ENCODE measurements around the gene BCAS4. TPM values are rescaled to one million over a fixed set of nuclear protein-coding genes. Genes with fewer than 3 reads are reported as not detected.

The BCAS4 gene
- total and polyA plus RNA-seq, 5 experiments from 2014 or later = 33.5 to 89.9 (median 51.5) TPM

GRCh38 chr20:50805349-50805684, 10.5 kb downstream of the BCAS4 start:
- no peak for DNase-seq

GRCh38 chr20:50806126-50806768, 11.4 kb downstream of the BCAS4 start:
- H3K4me1 Mint-ChIP-seq = peaks cover 31 to 69% (median 64%) of the 10 kb centered on the region in 4 donors
- no peaks in the 10 kb centered on the region for H3K36me3 Mint-ChIP-seq
- peak overlapping the region in 7 of 10 donors; percentile 45 to 71 (median 58) for H3K4me3 Mint-ChIP-seq
- no peaks in the 10 kb centered on the region for H3K27me3 Mint-ChIP-seq
- H3K27ac Mint-ChIP-seq = peak overlapping the region; percentile 91 to 96 (median 94)
- DNase-seq = no peak
- H3K9me3 Mint-ChIP-seq = no peaks in the 10 kb centered on the region
- no peak for ATAC-seq
- POLR2A ChIA-PET = interaction anchor here (0.8 to 2.8 kb wide), 7 partner anchors 10 to 152 kb away, joined by 3 to 12 read pairs (median 7); partner anchors contain the start of genes ADNP, BCAS4, DPM1 and MOCS3

More at GRCh38 chr20:50805349-50805684, 10.5 kb downstream of the BCAS4 start:
- H3K36me3 Mint-ChIP-seq = no peaks in the 10 kb centered on the region
- H3K4me3 Mint-ChIP-seq = peak overlapping the region; percentile 55 to 87 (median 72)
- no peaks in the 10 kb centered on the region for H3K9me3 Mint-ChIP-seq
- POLR2A ChIA-PET = interaction anchor here (1.2 to 2.8 kb wide), 5 partner anchors 9 to 153 kb away, joined by 3 to 12 read pairs (median 10); partner anchors contain the start of genes ADNP, BCAS4, DPM1 and MOCS3
- no peaks in the 10 kb centered on the region for H3K27me3 Mint-ChIP-seq
- peak overlapping the region; percentile 91 to 96 (median 94) for H3K27ac Mint-ChIP-seq
- peak in 1 of 2 donors; percentile 2 for ATAC-seq
- peaks cover 26 to 70% (median 58%) of the 10 kb centered on the region in 4 donors for H3K4me1 Mint-ChIP-seq

GRCh38 chr20:50810063-50810462, 15.2 kb downstream of the BCAS4 start:
- peak overlapping the region; percentile 13 to 93 (median 80) for H3K27ac Mint-ChIP-seq
- H3K4me1 Mint-ChIP-seq = peaks cover 28 to 74% (median 68%) of the 10 kb centered on the region in 4 donors

GRCh38 chr20:50810842-50811241, 16.0 kb downstream of the BCAS4 start:
- Mint-ChIP-seq H3K4me1 (peaks cover 31 to 74% (median 68%) of the 10 kb centered on the region in 4 donors), H3K9me3 (no peaks in the 10 kb centered on the region), H3K27ac (peak overlapping the region in 9 of 10 donors; percentile 30 to 93 (median 82)), H3K27me3 (no peaks in the 10 kb centered on the region), H3K36me3 (peaks cover 0 to 5% (median 0%) of the 10 kb centered on the region in 3 donors), H3K4me3 (peak overlapping the region in 4 of 10 donors; percentile 36 to 45 (median 42))
- DNase-seq = no peak
- ATAC-seq = no peak
- POLR2A ChIA-PET = interaction anchor here (0.9 to 1.5 kb wide), 4 partner anchors 8 to 121 kb away, joined by 3 to 4 read pairs (median 4); partner anchors contain the start of genes ADNP and BCAS4

More at GRCh38 chr20:50810063-50810462, 15.2 kb downstream of the BCAS4 start:
- H3K27me3 Mint-ChIP-seq = no peaks in the 10 kb centered on the region
- H3K9me3 Mint-ChIP-seq = no peaks in the 10 kb centered on the region
- peaks cover 0 to 5% (median 0%) of the 10 kb centered on the region in 3 donors for H3K36me3 Mint-ChIP-seq
- no peak for ATAC-seq
- POLR2A ChIA-PET = interaction anchor here (0.9 to 1.5 kb wide), 2 partner anchors 14 to 16 kb away, joined by 3 to 4 read pairs; partner anchors contain the start of gene BCAS4
- no peak for DNase-seq
- H3K4me3 Mint-ChIP-seq = peak overlapping the region in 5 of 10 donors; percentile 38 to 56 (median 39)

- POLR2A ChIA-PET = interaction anchor here (0.6 to 8.0 kb wide), 3 partner anchors 11 to 118 kb away, joined by 3 to 160 read pairs (median 18); partner anchors contain the start of genes ADNP and BCAS4
- Mint-ChIP-seq H3K36me3 (peaks cover under 1 to 5% (median 3%) of the 10 kb centered on the region in 3 donors), H3K9me3 (no peaks in the 10 kb centered on the region), H3K27ac (peak overlapping the region; percentile 55 to 100 (median 86)), H3K4me3 (peak overlapping the region in 6 of 10 donors; percentile 6 to 51 (median 22)), H3K27me3 (peaks cover 0 to under 1% (median 0%) of the 10 kb centered on the region in 5 donors), H3K4me1 (peaks cover 33 to 86% (median 80%) of the 10 kb centered on the region in 4 donors)
- DNase-seq (no peak), ATAC-seq (no peak)
Observed at GRCh38 chr20:50813101-50813643, 18.3 kb downstream of the BCAS4 start.

GRCh38 chr20:50813801-50814200, 18.9 kb downstream of the BCAS4 start:
- peak overlapping the region; percentile 84 to 100 (median 95) for H3K27ac Mint-ChIP-seq
- POLR2A ChIA-PET = interaction anchor here (0.6 to 8.0 kb wide), 7 partner anchors 9 to 145 kb away, joined by 3 to 160 read pairs (median 5); partner anchors contain the start of genes ADNP, BCAS4, DPM1 and MOCS3
- no peak for ATAC-seq

GRCh38 chr20:50814438-50815161, 19.7 kb downstream of the BCAS4 start:
- peaks cover 6 to 9% (median 9%) of the 10 kb centered on the region in 3 donors for H3K36me3 Mint-ChIP-seq
- DNase-seq (no peak), ATAC-seq (no peak)
- peaks cover 0 to 2% (median 0%) of the 10 kb centered on the region in 5 donors for H3K27me3 Mint-ChIP-seq
- H3K9me3 Mint-ChIP-seq = no peaks in the 10 kb centered on the region
- H3K4me1 Mint-ChIP-seq = peaks cover 35 to 84% (median 78%) of the 10 kb centered on the region in 4 donors
- H3K4me3 Mint-ChIP-seq = peak overlapping the region; percentile 63 to 90 (median 84)
- POLR2A ChIA-PET = interaction anchor here (0.9 to 8.0 kb wide), 6 partner anchors 9 to 144 kb away, joined by 3 to 160 read pairs (median 7); partner anchors contain the start of genes ADNP, BCAS4, DPM1 and MOCS3
- peak overlapping the region; percentile 84 to 100 (median 95) for H3K27ac Mint-ChIP-seq

More at GRCh38 chr20:50813801-50814200, 18.9 kb downstream of the BCAS4 start:
- no peaks in the 10 kb centered on the region for H3K9me3 Mint-ChIP-seq
- H3K36me3 Mint-ChIP-seq = peaks cover 6 to 9% (median 6%) of the 10 kb centered on the region in 3 donors
- H3K4me1 Mint-ChIP-seq = peaks cover 38 to 85% (median 79%) of the 10 kb centered on the region in 4 donors
- H3K27me3 Mint-ChIP-seq = peaks cover 0 to 2% (median 0%) of the 10 kb centered on the region in 5 donors
- peak overlapping the region in 1 of 10 donors; percentile 87 for H3K4me3 Mint-ChIP-seq
- DNase-seq = no peak

- POLR2A ChIA-PET = interaction anchor here (1.1 to 8.0 kb wide), 6 partner anchors 9 to 116 kb away, joined by 4 to 160 read pairs (median 7); partner anchors contain the start of genes ADNP and BCAS4
- peaks cover 6 to 17% (median 9%) of the 10 kb centered on the region in 3 donors for H3K36me3 Mint-ChIP-seq
- DNase-seq (peak in 3 of 10 donors; percentile 26 to 29 (median 27)), ATAC-seq (peak; percentile 35 to 40)
- H3K27ac Mint-ChIP-seq = peak overlapping the region; percentile 84 to 100 (median 95)
- H3K27me3 Mint-ChIP-seq = peaks cover 0 to 2% (median 0%) of the 10 kb centered on the region in 5 donors
- H3K4me1 Mint-ChIP-seq = peaks cover 36 to 84% (median 79%) of the 10 kb centered on the region in 4 donors
- H3K9me3 Mint-ChIP-seq = no peaks in the 10 kb centered on the region
- peak overlapping the region; percentile 63 to 90 (median 84) for H3K4me3 Mint-ChIP-seq
Observed at GRCh38 chr20:50815162-50815989, 20.5 kb downstream of the BCAS4 start.

GRCh38 chr20:50817776-50818172, 22.9 kb downstream of the BCAS4 start:
- POLR2A ChIA-PET = interaction anchor here (0.5 to 8.0 kb wide), 18 partner anchors 11 to 890 kb away, joined by 3 to 160 read pairs (median 4); partner anchors contain the start of genes ADNP, BCAS4, DPM1 and MOCS3
- ATAC-seq (peak; percentile 43 to 50), DNase-seq (peak in 3 of 10 donors; percentile 31 to 60 (median 43))
- no peaks in the 10 kb centered on the region for H3K9me3 Mint-ChIP-seq
- peaks cover 9 to 29% (median 9%) of the 10 kb centered on the region in 3 donors for H3K36me3 Mint-ChIP-seq
- peak overlapping the region; percentile 64 to 94 (median 84) for H3K4me3 Mint-ChIP-seq
- peaks cover 0 to 2% (median 0%) of the 10 kb centered on the region in 5 donors for H3K27me3 Mint-ChIP-seq
- H3K27ac Mint-ChIP-seq = peak overlapping the region; percentile 95 to 100 (median 99)
- H3K4me1 Mint-ChIP-seq = peaks cover 35 to 89% (median 79%) of the 10 kb centered on the region in 4 donors

- no peak for DNase-seq
- Mint-ChIP-seq H3K9me3 (no peaks in the 10 kb centered on the region), H3K4me3 (peak overlapping the region in 2 of 10 donors; percentile 30 to 45), H3K36me3 (peaks cover 4 to 32% (median 12%) of the 10 kb centered on the region in 3 donors), H3K4me1 (peaks cover 32 to 76% (median 67%) of the 10 kb centered on the region in 4 donors), H3K27ac (peak overlapping the region; percentile 66 to 99 (median 96)), H3K27me3 (peaks cover 0 to 2% (median 0%) of the 10 kb centered on the region in 5 donors)
- POLR2A ChIA-PET = interaction anchor here (0.6 to 8.0 kb wide), 7 partner anchors 13 to 139 kb away, joined by 3 to 160 read pairs (median 9); partner anchors contain the start of genes ADNP, BCAS4, DPM1 and MOCS3
- ATAC-seq = no peak
Observed at GRCh38 chr20:50819349-50819748, 24.5 kb downstream of the BCAS4 start.

Data from naive thymus-derived CD8-positive, alpha-beta T cell (primary cell).